ENCODE results near the gene DBX1.
A peak's percentile ranks its signal among the peaks of the same experiment; 100 is the strongest.

The DBX1 gene

DNA sequence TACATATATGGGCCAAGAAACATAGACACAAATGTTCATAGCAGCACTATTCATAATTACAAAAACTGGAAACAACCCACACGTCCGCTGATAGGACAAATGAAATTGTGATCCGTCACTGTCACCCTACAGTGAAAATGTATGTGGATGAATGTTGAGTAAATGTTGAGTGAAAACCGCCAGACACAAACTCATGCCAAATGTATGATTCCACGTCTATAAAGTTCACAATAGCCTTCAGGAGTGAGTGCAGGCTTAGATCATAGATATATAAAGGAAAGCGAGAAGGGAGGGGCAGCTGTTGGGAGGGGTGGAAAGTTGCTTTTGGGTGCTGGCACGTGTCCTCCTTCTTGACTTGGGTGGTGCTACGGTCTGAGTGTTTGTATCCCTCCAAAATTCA is 33.6 kb downstream of the DBX1 start:
- H3K27ac ChIP-seq, result peak overlapping the region; percentile 34
- peak; percentile 40 for DNase-seq (ENCODE audit: low read depth, low spot score)

DNA sequence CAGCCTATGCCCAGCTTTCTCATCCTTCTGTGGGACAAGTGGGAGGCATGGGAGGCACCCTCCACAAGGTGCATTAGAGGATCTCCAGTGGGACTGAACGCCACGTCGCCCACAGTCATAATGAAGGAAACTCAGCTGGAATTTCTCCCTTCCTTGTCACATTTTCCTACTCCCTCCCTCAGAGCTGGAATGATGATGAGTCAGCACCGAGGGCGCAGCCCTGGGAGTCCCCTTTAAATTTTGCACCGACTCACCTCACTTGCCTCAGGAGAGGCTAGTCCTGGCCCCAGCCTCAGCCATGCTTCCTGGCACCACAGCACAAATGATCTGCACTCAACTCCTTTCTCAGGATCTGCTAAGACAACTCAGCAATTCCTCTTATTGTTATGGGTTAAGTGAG is 34.3 kb downstream of the DBX1 start:
- no peak for DNase-seq (ENCODE audit: low read depth, low spot score)
- H3K27ac ChIP-seq, result peak overlapping the region; percentile 34

DNA sequence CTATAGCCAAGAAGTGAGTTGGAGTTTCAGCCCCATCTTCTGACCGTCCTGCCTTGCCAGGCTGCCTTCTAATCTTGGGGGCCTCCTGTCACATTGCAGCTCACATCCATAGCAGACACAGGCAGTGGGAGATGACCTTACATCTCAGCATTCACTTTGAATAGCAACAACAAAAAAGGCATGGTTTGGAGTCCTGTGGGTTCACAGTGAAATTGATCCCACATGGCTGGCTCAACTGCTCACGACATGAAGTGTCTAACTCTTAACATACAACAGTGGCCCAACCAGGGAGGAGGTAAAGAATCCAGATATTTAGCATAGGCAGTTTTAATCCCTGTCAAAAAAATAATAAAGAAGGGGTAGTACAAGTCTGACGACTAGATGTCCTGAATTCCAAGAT is 38.1 kb downstream of the DBX1 start:
- DNase-seq (ENCODE audit: low read depth, low spot score), result no peak
- H3K27ac ChIP-seq, result no peak overlapping the region

DNA sequence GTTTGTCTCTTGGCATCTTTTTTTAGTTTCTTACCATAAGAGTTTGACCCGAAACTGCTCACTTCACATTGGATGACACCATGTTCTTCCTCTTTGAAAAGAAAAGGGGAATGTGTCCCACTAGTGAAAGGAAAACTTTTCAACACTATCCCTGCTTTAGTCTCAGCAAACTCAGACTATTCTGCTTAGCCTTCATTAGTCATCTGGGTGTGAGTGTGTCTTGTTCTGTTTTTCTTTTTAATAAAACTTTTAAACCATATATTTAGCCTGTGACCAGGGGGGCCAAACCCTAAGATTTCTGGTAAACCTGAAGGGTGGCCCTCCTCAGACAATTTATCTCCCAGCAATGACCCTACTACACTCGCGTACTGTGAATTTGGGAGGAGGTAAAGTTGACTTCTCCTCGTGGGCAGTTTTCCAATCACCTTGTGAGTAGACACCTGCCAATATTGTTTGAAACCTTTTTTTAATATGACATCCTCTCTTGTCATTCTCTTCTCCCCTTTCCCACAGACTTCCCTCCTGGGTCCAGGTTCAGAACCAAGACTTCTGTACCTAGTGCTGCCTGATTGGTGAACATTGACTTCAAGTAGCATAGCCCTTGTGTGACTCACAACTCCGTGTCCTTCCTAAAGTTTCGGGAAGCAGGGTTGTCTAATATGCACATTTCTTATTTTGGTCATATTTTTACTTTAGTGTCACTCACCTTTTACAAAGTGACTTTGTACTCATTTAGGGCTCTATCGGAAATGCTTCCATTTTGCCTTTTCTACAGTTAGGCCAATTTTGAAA is 39.9 kb downstream of the DBX1 start:
- no peak for DNase-seq (ENCODE audit: low read depth, low spot score)
- no peak overlapping the region for H3K27ac ChIP-seq

DNA sequence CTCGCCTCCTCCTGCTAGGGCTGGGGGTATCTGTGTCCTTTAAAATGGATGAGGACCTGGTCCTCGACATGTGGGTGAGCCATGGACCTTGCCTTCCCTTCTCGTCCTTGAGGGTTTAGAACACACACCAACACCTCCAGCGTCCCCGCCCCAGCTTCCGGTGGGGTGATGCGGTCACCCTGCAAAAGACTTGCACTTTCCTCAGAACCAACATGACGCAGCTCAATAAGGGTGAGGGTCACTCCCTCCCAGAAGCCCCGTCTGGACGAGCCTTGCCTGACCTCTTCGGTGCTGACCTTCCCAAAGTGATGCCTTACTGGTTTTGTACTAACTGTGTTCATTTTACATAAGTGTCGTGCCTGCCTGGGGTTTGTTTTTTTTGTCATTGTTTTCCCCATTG is 41.0 kb downstream of the DBX1 start:
- no peak overlapping the region for H3K27ac ChIP-seq
- no peak for DNase-seq (ENCODE audit: low read depth, low spot score)

DNA sequence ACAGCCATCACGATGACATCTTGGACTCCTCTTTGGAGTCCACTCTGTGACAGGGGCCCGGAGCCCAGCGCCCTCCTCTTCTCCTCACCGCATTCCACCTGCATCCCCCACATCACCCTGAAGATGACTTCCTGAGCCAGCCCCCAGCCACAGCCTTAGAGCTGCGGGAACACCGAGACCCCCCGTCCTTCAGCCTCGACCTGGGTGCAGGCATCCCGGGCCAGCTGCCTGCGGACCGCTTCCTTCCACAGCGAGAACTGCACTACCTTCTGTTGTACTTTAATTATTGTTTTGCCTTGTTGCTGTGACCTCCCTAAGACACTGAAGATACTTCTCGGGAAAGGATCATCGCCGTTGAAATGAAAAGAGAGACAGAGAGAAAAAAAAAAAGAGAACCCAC is 42.1 kb downstream of the DBX1 start:
- no peak overlapping the region for H3K27ac ChIP-seq
- DNase-seq (ENCODE audit: low read depth, low spot score), result no peak

DNA sequence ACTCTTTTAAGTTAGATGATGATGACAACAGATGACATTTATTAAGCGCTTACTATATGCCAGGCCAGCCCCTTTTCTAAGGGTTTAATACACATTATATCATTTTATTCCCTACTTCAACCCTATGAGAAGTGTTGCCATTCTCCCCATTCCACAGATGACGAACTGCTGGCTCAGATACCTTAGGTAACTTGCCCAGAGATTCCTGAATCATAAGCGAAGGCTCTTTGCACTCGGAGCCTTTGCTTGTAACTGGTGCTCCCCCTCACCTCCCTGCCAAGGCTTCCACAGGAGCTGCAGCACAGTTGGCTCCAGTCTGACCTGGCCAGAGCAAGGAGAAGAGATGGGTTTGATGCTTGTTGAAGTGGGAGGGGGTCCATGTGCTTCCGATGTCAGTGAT is 43.0 kb downstream of the DBX1 start:
- no peak for DNase-seq (ENCODE audit: low read depth, low spot score)
- no peak overlapping the region for H3K27ac ChIP-seq

DNA sequence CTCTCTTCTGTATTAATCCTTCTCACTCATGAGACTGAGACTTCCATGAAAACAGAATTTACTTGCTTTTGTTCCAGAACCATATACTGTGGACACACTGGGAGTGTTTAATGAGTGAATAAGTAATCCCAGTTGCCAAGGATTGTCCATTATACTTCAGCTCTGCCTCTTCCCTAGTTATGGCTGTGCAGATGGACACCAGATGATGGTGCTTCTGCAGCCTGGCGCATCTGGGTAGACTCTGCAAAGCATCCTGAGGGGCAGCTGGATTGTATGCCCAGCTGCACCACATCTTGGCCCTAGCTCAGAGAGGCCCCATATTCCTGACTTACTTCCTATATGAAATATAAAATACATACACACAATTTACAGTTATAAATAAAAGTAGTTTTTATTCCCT is 43.5 kb downstream of the DBX1 start:
- H3K27ac ChIP-seq, result no peak overlapping the region
- no peak for DNase-seq (ENCODE audit: low read depth, low spot score)

DNA sequence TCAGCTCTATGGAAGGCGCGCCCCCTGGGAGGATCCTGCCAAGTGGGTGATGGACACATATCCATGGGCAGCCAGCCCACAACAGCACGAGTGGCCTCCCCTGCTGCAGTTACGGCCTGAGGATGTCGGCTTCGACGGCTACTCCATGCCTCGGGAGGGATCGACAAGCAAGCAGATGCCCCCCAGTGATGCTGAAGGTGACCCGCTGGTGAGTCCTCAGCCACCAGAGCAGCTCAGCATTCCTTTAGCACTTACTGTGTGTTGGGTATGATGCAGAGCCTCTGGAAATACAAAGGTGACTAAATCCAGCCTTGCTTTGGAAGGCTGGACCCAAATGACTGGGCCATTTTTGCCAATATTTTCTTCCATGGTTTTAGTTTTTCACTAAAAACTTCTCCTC is 45.7 kb downstream of the DBX1 start:
- no peak for DNase-seq (ENCODE audit: low read depth, low spot score)
- H3K27ac ChIP-seq, result no peak overlapping the region

DNA sequence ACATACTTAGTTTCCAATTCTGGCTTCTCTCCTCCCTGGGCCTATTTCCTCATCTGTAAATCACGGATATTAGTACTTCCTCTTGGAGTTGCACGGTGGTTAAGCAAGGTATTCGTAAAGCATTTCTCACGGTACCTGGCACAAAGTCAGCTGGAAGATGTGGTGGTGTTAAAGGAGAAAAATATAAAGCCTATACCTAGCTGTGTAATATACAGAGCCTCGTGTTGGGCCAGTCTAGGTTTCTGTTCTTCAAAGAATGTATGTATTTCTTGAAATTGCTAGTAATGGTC is 47.2 kb downstream of the DBX1 start:
- no peak for DNase-seq (ENCODE audit: low read depth, low spot score)
- H3K27ac ChIP-seq, result peak overlapping the region; percentile 97

DNA sequence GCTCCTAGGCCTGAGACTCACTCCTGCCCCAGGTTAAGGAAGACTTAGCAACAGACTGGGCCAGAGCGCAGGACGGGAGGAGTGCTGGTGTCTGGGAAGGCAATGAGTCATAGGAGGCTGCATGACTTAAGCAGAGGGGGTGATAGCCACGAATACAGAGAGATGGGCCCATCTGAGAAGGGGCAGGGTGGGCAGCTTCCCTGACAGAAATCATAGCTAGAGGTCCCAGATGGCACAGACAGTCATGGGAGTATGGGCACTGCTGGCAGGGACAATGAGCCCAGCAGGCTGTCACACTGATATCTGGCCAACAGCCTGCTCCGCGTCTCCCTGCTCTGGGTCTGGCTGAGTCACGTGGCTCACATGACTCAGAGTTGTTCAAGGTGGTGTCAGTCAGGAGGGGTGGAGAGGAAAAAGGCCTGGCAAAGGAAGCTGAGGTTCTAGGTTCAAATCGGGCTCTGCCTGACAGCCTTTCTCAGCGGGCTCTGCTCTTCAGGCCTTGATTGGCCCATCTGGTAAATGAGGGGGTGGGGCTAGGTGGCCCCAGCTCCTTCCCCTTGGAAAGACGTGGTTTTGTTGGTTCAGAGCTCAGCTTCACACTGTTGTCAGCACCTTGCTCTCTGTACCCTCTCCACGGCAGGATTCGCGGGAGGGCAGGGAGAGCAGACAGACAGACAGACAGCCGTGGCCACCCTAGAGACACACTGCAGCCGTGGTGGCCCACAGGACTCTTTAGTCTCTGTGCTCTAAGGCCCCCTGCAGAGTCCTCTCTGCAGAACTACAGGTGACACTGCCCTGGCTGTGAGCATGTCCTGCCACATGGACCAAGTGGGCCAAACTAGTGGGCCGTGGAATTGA is 47.8 kb downstream of the DBX1 start:
- H3K27ac ChIP-seq, result peak overlapping the region; percentile 97
- DNase-seq (ENCODE audit: low read depth, low spot score), result peak; percentile 94

DNA sequence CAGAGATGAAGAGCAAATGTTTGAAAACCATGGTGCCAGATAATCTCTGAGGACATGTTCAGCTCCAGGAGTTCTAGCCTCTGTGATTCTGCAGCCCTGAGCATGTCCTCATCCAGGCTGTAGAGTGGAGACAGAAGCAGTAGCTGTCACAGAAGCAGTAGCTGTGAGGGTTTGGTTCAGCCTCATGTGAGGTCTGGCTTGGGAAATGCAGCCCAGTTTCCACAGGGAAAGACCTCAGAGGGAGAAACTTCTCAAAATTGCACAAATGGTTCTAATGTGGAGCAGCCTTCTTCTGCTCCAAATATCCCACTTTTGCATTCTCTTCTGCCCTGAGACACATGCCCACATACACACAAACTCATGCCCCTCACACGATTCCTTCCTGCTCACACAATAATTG is 48.4 kb downstream of the DBX1 start:
- peak overlapping the region; percentile 97 for H3K27ac ChIP-seq
- DNase-seq (ENCODE audit: low read depth, low spot score), result no peak

DNA sequence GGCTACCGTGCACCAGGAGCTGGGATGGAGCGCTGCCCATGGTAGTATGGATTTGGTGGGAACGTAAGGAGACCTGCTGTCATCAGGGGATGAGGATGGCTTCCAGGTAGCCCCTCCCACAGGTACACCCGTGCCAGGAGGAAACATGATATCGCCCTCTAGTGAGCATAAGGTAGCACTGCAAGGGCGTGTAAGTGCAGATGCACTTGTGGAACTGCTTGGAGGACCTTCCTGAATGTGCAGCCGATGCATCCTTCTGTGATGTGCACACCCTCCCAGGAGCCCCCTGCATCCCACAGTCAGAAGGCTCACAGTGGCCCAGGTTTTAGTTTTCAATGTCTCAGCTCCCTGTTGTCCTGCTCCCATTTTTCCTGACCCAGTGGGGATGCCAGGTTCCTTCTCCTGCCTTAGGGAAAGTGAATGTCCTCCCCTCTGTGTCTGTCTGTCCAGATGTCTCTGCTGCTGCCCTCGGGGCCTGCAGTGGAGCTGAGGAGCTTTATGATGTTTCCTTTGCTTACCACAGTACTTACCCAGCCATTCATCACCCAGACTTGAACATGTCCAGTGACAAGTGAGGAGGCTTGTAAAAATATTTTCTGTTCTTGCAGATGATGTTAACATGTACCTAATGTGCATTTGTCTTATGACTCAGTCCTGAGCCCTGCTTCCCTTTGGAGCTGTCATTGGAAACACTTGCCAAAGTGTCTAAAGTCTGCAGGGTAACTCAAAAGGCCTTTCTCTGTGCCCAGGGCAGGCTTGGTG is 49.2 kb downstream of the DBX1 start:
- H3K27ac ChIP-seq, result peak overlapping the region; percentile 97
- DNase-seq (ENCODE audit: low read depth, low spot score), result peak; percentile 89

DNA sequence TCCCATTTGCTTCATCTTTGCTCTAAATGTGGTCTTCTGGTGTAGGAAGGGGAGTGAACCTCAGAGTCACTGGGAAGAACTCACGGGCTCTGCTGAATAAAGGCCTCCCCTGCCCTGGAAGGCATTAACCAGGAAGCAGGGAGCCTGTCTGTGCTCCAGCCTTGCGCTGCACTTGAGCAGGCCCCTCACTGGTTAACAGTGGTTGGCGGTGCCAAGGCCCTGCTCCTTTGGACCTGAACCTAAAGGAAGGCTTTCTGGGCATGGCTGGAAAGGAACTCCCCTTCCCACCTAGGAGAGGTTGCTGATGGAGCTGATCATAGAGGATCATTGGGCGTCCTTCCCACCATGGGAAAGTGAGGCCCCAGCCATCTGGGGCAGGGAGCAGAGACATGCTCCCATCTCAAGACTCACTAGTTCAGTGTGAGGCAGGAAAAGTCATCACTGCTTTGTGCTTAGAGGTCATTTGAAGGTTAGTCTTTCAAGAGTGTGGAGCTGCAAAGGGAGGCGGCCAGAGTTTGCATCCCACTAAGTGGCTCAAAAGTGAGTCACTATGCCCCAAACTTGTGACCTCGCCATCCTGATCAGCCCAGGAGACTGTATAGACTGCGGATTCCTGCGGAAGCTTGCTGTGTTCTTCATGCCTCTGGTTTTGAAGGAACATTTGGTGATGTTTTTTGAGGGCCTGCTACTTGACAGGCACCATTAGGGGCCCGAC is 50.4 kb downstream of the DBX1 start:
- DNase-seq (ENCODE audit: low read depth, low spot score), result no peak
- no peak overlapping the region for H3K27ac ChIP-seq
